Tibial nerve (tissue), 4 donors: ENCODE data around the gene HECW1.

Source experiments
- EP300 ChIP-seq, 2 donors: sonication (generic); formaldehyde crosslinking; IDR thresholded peaks; one replicate each; pipeline ENCODE4 v1.6.1; 2017; ENCODE audit warnings: antibody characterized with exemption in 2 of 2, mild to moderate bottlenecking in 1 of 2
- TF ChIP-seq, protein P1 (sequence below), 5 experiments: fragments of 200-600 bp in 3 of 5; fragments of 450-650 bp in 2 of 5; sonication (generic) in 3 of 5; IDR thresholded peaks; one replicate each; pipeline ENCODE4 v1.5.1; 2016 to 2019; ENCODE audit warnings: antibody characterized with exemption in 5 of 5, mild to moderate bottlenecking in 3 of 5, moderate library complexity in 2 of 5

DNA sequence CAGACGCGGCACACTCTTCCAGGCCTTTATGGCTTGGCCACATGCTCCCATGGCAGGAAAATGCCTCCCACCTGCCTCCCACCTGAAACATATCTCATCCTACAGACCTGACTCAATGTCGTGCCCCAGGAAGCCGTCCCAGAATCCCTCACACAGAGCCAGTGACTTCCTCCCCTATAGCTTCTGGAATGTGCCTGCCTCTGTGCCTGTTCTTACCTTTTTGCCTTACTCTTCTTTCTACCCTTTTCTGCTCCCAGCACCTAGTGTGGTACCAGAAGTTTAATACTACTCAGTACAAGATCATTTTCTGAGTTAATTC lies 346.5 kb downstream of the HECW1 start:
- TF ChIP-seq EP300 (IDR thresholded peaks at IDR 0.05) = no peak
- TF ChIP-seq, protein P1, sequence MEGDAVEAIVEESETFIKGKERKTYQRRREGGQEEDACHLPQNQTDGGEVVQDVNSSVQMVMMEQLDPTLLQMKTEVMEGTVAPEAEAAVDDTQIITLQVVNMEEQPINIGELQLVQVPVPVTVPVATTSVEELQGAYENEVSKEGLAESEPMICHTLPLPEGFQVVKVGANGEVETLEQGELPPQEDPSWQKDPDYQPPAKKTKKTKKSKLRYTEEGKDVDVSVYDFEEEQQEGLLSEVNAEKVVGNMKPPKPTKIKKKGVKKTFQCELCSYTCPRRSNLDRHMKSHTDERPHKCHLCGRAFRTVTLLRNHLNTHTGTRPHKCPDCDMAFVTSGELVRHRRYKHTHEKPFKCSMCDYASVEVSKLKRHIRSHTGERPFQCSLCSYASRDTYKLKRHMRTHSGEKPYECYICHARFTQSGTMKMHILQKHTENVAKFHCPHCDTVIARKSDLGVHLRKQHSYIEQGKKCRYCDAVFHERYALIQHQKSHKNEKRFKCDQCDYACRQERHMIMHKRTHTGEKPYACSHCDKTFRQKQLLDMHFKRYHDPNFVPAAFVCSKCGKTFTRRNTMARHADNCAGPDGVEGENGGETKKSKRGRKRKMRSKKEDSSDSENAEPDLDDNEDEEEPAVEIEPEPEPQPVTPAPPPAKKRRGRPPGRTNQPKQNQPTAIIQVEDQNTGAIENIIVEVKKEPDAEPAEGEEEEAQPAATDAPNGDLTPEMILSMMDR (IDR thresholded peaks at IDR 0.05) = no peak
